ENCODE data around the gene KLC1.

KLC1 gene

GRCh38 chr14:103704708-103705107 is 75.7 kb downstream of the KLC1 start:
- DNase-seq (ENCODE audit: low spot score), result peak; percentile 40

GRCh38 chr14:103705118-103705503 is 76.1 kb downstream of the KLC1 start:
- peak; percentile 91 for DNase-seq (ENCODE audit: low spot score)

GRCh38 chr14:103705504-103706284 is 76.7 kb downstream of the KLC1 start:
- no peak for DNase-seq (ENCODE audit: low spot score)

- no peak for DNase-seq (ENCODE audit: low spot score)
Observed at GRCh38 chr14:103706551-103707328, 77.7 kb downstream of the KLC1 start.

- DNase-seq (ENCODE audit: low spot score), result no peak
Observed at GRCh38 chr14:103707329-103708263, 78.6 kb downstream of the KLC1 start.

- DNase-seq (ENCODE audit: low spot score), result no peak
Observed at GRCh38 chr14:103708750-103709187, 79.8 kb downstream of the KLC1 start.

GRCh38 chr14:103709814-103710213 is 80.8 kb downstream of the KLC1 start:
- DNase-seq (ENCODE audit: low spot score), result no peak

- peak; percentile 48 for DNase-seq (ENCODE audit: low spot score)
Observed at GRCh38 chr14:103710771-103711377, 81.9 kb downstream of the KLC1 start.

GRCh38 chr14:103711516-103712431 is 82.8 kb downstream of the KLC1 start:
- no peak for DNase-seq (ENCODE audit: low spot score)

GRCh38 chr14:103712633-103713247 is 83.7 kb downstream of the KLC1 start:
- DNase-seq (ENCODE audit: low spot score), result no peak

GRCh38 chr14:103713304-103714062 is 84.5 kb downstream of the KLC1 start:
- no peak for DNase-seq (ENCODE audit: low spot score)

GRCh38 chr14:103714063-103714724 is 85.2 kb downstream of the KLC1 start:
- no peak for DNase-seq (ENCODE audit: low spot score)

- peak; percentile 100 for DNase-seq (ENCODE audit: low spot score)
Observed at GRCh38 chr14:103715052-103716000, 86.3 kb downstream of the KLC1 start, which contains the start of the genes XRCC3 and ZFYVE21. Gene XRCC3, minus strand, starts transcription at chr14:103715451. Its CDS starts 4,364 bp downstream, at chr14:103711087. Gene ZFYVE21, plus strand, starts transcription at chr14:103715810. Its CDS starts 32 bp downstream, at chr14:103715842.

GRCh38 chr14:103716091-103716801 is 87.2 kb downstream of the KLC1 start:
- no peak for DNase-seq (ENCODE audit: low spot score)

- DNase-seq (ENCODE audit: low spot score), result no peak
Observed at GRCh38 chr14:103716899-103717411, 87.9 kb downstream of the KLC1 start.

GRCh38 chr14:103718572-103718971 is 89.6 kb downstream of the KLC1 start:
- no peak for DNase-seq (ENCODE audit: low spot score)

- no peak for DNase-seq (ENCODE audit: low spot score)
Observed at GRCh38 chr14:103719751-103720150, 90.7 kb downstream of the KLC1 start.
